K562 (cell line): ENCODE measurements around the gene CST3. TPM values are rescaled to one million over a fixed set of nuclear protein-coding genes. Genes with fewer than 3 reads are reported as not detected.

Source experiments
- AFF4 ChIP-seq: sonication (generic); formaldehyde crosslinking; IDR thresholded peaks from 2 replicates; pipeline ENCODE4 v1.8.0; 2023; ENCODE audit warnings: mild to moderate bottlenecking, missing genetic modification reagents
- E2F6 ChIP-seq, 2 experiments: IDR thresholded peaks; 2 replicates each; pipeline ENCODE4 v1.6.1; 2011; ENCODE audit warnings: borderline replicate concordance in 1 of 2, control low read depth in 1 of 2, low read depth in 1 of 2, low read length in 1 of 2, mild to moderate bottlenecking in 1 of 2, mixed read lengths in 1 of 2, moderate library complexity in 1 of 2; ENCODE audit not compliant: insufficient read depth in 1 of 2, insufficient read length in 1 of 2, poor library complexity in 1 of 2, severe bottlenecking in 1 of 2; ENCODE audit errors: extremely low read depth in 1 of 2
- HNRNPUL1 ChIP-seq: fragments of 200-400 bp; formaldehyde crosslinking; IDR thresholded peaks from 2 replicates; pipeline ENCODE4 v1.6.1; 2017; ENCODE audit warnings: low read length
- JUNB ChIP-seq: fragments of 450-650 bp; formaldehyde crosslinking; conservative IDR thresholded peaks from 2 replicates; pipeline ENCODE4 v1.4.0; 2020; ENCODE audit warnings: mild to moderate bottlenecking
- KLF16 ChIP-seq: IDR thresholded peaks from 2 replicates; pipeline ENCODE4 v1.6.1; 2016; ENCODE audit warnings: antibody characterized with exemption
- NCOA6 ChIP-seq: fragments of 450-650 bp; IDR thresholded peaks from 2 replicates; pipeline ENCODE4 v1.6.1; 2017; ENCODE audit warnings: mild to moderate bottlenecking
- PTBP1 ChIP-seq: fragments of 200-400 bp; formaldehyde crosslinking; IDR thresholded peaks from 2 replicates; pipeline ENCODE4 v1.6.1; 2017; ENCODE audit warnings: low read depth, low read length
- RBBP5 ChIP-seq: fragments of 200-600 bp; sonication (generic); IDR thresholded peaks from 2 replicates; pipeline ENCODE4 v1.6.1; 2012; ENCODE audit warnings: borderline replicate concordance, mild to moderate bottlenecking, low read length, control low read depth, inconsistent platforms; ENCODE audit not compliant: insufficient read depth, poor library complexity, severe bottlenecking
- RHOXF2B ChIP-seq: fragments of 250-450 bp; sonication (Bioruptor Pico); conservative IDR thresholded peaks from 2 replicates; pipeline ENCODE4 v1.5.1; 2021
- SAP30 ChIP-seq: fragments of 200-600 bp; sonication (generic); IDR thresholded peaks from 2 replicates; pipeline ENCODE4 v1.6.1; 2012; ENCODE audit warnings: borderline replicate concordance, low read depth, mild to moderate bottlenecking, moderate library complexity, low read length, control low read depth, inconsistent platforms; ENCODE audit not compliant: insufficient read depth, poor library complexity, severe bottlenecking
- SREBF1 ChIP-seq: fragments of 150-350 bp; IDR thresholded peaks from 2 replicates; pipeline ENCODE4 v1.6.1; 2014; ENCODE audit warnings: antibody characterized with exemption, low read depth, low read length, borderline replicate concordance
- TFE3 ChIP-seq: fragments of 450-650 bp; formaldehyde crosslinking; IDR thresholded peaks from 2 replicates; pipeline ENCODE4 v1.4.0; 2020; ENCODE audit warnings: mild to moderate bottlenecking, mixed read lengths
- YY1 ChIP-seq, 3 experiments: IDR thresholded peaks; 2 replicates each; pipeline ENCODE4 v1.6.1; 2011; ENCODE audit warnings: low read length in 2 of 3, mild to moderate bottlenecking in 2 of 3, moderate library complexity in 2 of 3, borderline replicate concordance in 1 of 3, control low read depth in 1 of 3, low read depth in 1 of 3; ENCODE audit not compliant: insufficient read depth in 3 of 3, insufficient replicate concordance in 2 of 3, control insufficient read depth in 1 of 3, insufficient read length in 1 of 3; ENCODE audit errors: extremely low read depth in 1 of 3
- ZNF398 ChIP-seq: fragments of 250-450 bp; sonication (Bioruptor Pico); IDR thresholded peaks from 2 replicates; pipeline ENCODE4 v1.8.0; 2021; ENCODE audit warnings: moderate library complexity, mild to moderate bottlenecking, inconsistent platforms
- polyA plus RNA-seq, 8 experiments: library from polyadenylated mRNA; depleted of rRNA in 4 of 8; stranded (reverse) in 5 of 8; unstranded in 3 of 8; fragments of >200 nt; fragmentation: Nextera tagmentation in 2 of 8; fragmentation: Illumina TruSeq in 1 of 8; extraction: Ambion mirVana in 2 of 8; extraction: Trizol in 1 of 8; gene quantifications; 2 replicates each; pipeline versions ENCODE4 v1.2.1 to v1.2.3, GENCODE V29; 2011 to 2014; ENCODE audit warnings: inconsistent platforms in 1 of 8, missing spikeins in 1 of 8
- total RNA-seq, 7 experiments: library from RNA; depleted of rRNA in 6 of 7; stranded (reverse); fragments of >200 nt in 6 of 7; fragmentation: Illumina TruSeq in 2 of 7; extraction: Trizol in 2 of 7; gene quantifications; 2 replicates each; pipeline versions ENCODE4 v1.2.1 to v1.2.3, GENCODE V29; 2011 to 2021; ENCODE audit warnings: low replicate concordance in 1 of 7

CST3 gene
- total and polyA plus RNA-seq, 9 of the 15 experiments (the other 6 are each of a cell fraction or from before 2014, with no cell fraction given), result 8.7 to 113 (median 48.5) TPM

GRCh38 chr20:23637282-23638221 lies at the start of gene CST3 (continued):
- TF ChIP-seq ZNF398 (CRISPR knock-in tag) (no peak), HNRNPUL1 (no peak), JUNB (no peak), KLF16 (no peak), TFE3 (CRISPR knock-in tag) (no peak), E2F6 (IDR thresholded peaks at IDR 0.05; ENCODE audit: borderline replicate concordance in 1 of 2, extremely low read depth in 1 of 2, insufficient read depth in 1 of 2, insufficient read length in 1 of 2, low read depth in 1 of 2, low read length in 1 of 2, poor library complexity in 1 of 2, severe bottlenecking in 1 of 2) (peak in 1 of 2 experiments; percentile 8), SAP30 (peak; percentile 61), SREBF1 (no peak), YY1 (IDR thresholded peaks at IDR 0.05; ENCODE audit: borderline replicate concordance in 1 of 3, control insufficient read depth in 1 of 3, extremely low read depth in 1 of 3, insufficient read depth in 3 of 3, insufficient read length in 1 of 3, insufficient replicate concordance in 2 of 3, low read depth in 1 of 3, low read length in 2 of 3) (peak in 1 of 3 experiments; percentile 39), RBBP5 (peak; percentile 24), AFF4 (0 out of 2 replicates have a peak, but pooled peaks have one; percentile 28), RHOXF2B (CRISPR knock-in tag) (no peak), PTBP1 (no peak), NCOA6 (0 out of 2 replicates have a peak, but pooled peaks have one; percentile 39)
